ENCODE results near the gene MIGA2. TPM values are rescaled to one million over a fixed set of nuclear protein-coding genes. Genes with fewer than 3 reads are reported as not detected.

MIGA2 gene
- total RNA-seq, 4 donors from 2014 or later, result 72.0 to 245 (median 74.0) TPM

DNA sequence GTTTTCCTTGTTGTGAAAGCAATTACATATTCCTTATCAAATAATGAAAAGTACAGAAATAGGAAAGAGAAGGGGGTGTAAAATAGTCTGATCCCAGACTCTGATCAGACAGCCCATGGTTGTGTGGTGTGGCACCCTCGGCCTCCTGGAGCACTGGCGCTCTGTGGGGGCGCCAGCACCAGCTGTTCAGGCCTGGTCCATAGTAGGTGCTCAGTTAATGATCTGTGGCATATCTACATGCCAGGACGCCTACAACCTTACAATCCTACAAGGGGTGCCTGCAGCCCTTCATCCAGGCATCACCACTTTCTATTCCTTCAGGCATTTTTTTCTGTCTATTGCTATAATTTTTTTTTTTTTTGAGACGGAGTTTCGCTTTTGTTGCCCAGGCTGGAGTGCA is 16.6 kb downstream of the MIGA2 start:
- DNase-seq, result no peak
- TF ChIP-seq POLR2A (IDR thresholded peaks at IDR 0.05) (no peak), EP300 (IDR thresholded peaks at IDR 0.05; ENCODE audit: low read depth) (no peak), POLR2AphosphoS5 (IDR thresholded peaks at IDR 0.05) (no peak)
- TF ChIP-seq, protein P1, sequence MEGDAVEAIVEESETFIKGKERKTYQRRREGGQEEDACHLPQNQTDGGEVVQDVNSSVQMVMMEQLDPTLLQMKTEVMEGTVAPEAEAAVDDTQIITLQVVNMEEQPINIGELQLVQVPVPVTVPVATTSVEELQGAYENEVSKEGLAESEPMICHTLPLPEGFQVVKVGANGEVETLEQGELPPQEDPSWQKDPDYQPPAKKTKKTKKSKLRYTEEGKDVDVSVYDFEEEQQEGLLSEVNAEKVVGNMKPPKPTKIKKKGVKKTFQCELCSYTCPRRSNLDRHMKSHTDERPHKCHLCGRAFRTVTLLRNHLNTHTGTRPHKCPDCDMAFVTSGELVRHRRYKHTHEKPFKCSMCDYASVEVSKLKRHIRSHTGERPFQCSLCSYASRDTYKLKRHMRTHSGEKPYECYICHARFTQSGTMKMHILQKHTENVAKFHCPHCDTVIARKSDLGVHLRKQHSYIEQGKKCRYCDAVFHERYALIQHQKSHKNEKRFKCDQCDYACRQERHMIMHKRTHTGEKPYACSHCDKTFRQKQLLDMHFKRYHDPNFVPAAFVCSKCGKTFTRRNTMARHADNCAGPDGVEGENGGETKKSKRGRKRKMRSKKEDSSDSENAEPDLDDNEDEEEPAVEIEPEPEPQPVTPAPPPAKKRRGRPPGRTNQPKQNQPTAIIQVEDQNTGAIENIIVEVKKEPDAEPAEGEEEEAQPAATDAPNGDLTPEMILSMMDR (IDR thresholded peaks at IDR 0.05), result no peak
- H3K27ac ChIP-seq, result peak overlapping the region; percentile 82 to 91 (median 84)
- H3K4me3 ChIP-seq, result no peak overlapping the region
- intact Hi-C loops (cut with DNase I; ENCODE audit: low total_unique reads) (no loop called here), in situ Hi-C loops (cut with MboI; ENCODE audit: low pct_ligation_motif_present in 1 of 4, low pct_unique_long_range_greater_than_20kb in 1 of 4, low sequenced_read_pairs in 3 of 4) (no loop called here)
- no peaks in the 10 kb centered on the region for H3K9me3 ChIP-seq
- H3K4me1 ChIP-seq, result peaks cover 0 to 17% (median 2%) of the 10 kb centered on the region in 4 donors
- H3K27me3 ChIP-seq, result no peaks in the 10 kb centered on the region
- H3K36me3 ChIP-seq, result peaks cover 0 to 57% (median 22%) of the 10 kb centered on the region in 4 donors
- WGBS, 2 donors (ENCODE audit: low coverage in 1 of 2), result 85 to 95% methylated on average over 4 to 6 of the region's 6 CpGs

DNA sequence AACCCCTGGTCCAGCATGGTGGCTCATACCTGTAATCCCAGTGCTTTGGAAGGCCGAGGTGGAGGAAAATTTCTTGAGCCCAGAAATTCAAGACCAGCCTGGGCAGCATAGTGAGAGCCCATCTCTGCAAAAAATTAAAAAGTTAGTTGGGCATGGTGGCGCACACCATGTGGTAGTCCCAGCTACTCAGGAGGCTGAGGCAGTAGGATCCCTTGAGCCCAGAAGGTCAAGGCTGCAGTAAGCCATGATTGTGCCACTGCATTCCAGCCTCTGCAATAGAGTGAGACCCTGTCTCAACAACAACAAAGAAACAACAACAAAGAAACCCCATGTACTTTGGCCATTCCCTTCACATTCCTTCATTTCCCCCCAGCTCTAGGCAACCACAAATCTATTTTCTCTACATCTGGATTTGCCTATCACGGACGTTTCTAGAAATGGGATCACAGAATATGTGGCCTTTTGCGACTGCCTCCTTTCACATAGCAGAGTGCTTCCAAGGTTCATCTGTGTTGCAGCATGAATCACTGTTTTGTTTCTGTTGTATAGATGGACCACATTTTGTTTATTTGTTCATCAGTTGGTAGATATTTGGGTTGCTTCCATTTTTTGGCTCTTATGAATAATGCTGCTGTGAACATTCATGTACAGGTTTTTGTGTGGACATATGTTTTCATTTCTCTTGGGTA is 17.9 kb downstream of the MIGA2 start:
- no peak for DNase-seq
- intact Hi-C loops (cut with DNase I; ENCODE audit: low total_unique reads) (no loop called here), in situ Hi-C loops (cut with MboI; ENCODE audit: low pct_ligation_motif_present in 1 of 4, low pct_unique_long_range_greater_than_20kb in 1 of 4, low sequenced_read_pairs in 3 of 4) (no loop called here)
- Histone ChIP-seq H3K36me3 (peaks cover 0 to 49% (median 17%) of the 10 kb centered on the region in 4 donors), H3K27me3 (no peaks in the 10 kb centered on the region), H3K4me3 (no peak overlapping the region), H3K4me1 (peaks cover 0 to 17% (median 2%) of the 10 kb centered on the region in 4 donors), H3K9me3 (no peaks in the 10 kb centered on the region), H3K27ac (no peak overlapping the region)
- 78 to 91% methylated on average over 4 to 5 of the region's 5 CpGs for WGBS, 2 donors (ENCODE audit: low coverage in 1 of 2)
- no peak for TF ChIP-seq POLR2AphosphoS5 (IDR thresholded peaks at IDR 0.05)
- TF ChIP-seq, protein P1 (IDR thresholded peaks at IDR 0.05), result no peak
- no peak for TF ChIP-seq POLR2A (IDR thresholded peaks at IDR 0.05)
- no peak for TF ChIP-seq EP300 (IDR thresholded peaks at IDR 0.05; ENCODE audit: low read depth)

DNA sequence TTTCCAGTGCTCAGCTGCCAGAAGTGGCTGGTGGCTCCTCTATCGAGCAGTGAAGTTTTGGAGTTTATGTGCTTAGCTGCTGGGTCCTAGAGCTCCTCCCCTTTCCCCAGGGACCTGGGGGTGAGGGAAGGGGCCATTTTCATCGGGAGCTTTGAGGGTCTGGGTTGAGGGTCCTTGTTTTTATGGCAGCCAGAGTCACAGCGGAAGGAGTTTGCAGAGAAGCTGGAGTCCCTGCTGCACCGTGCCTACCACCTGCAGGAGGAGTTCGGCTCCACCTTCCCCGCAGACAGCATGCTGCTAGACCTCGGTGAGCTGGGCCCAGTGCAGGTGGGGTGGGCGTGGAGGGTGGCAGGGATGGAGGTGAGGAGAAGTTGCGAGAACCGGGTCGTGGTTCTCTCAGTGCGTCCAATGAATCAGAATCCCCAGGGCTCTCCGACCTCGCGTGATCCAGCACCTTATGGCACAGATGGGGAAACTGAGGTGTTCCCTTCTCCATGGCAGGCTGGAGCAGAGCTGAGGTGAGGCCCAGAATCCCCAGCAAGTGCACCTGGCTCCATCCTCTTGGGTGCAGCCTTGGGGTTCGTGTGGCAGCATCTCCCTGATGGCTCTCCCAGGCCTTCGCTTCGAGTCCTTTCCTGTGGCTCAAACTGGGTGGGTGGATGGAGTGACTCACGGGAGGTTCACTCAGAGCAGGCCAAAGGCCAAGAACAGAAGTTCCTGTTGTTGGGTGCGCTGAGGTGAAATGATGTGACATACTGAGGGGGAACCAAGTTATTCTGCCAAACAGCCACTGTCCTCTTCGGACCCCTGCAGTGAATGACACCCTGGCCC is 22.8 kb downstream of the MIGA2 start:
- H3K4me1 ChIP-seq, result no peaks in the 10 kb centered on the region
- TF ChIP-seq POLR2A (IDR thresholded peaks at IDR 0.05), result no peak
- TF ChIP-seq, protein P1 (IDR thresholded peaks at IDR 0.05), result no peak
- no peak for TF ChIP-seq EP300 (IDR thresholded peaks at IDR 0.05; ENCODE audit: low read depth)
- TF ChIP-seq POLR2AphosphoS5 (IDR thresholded peaks at IDR 0.05), result no peak
- WGBS, 2 donors (ENCODE audit: low coverage in 1 of 2), result 60 to 88% methylated on average over 2 to 21 of the region's 21 CpGs
- H3K36me3 ChIP-seq, result peaks cover 0 to 70% (median 31%) of the 10 kb centered on the region in 4 donors
- intact Hi-C loops (cut with DNase I; ENCODE audit: low total_unique reads), result no loop called here
- in situ Hi-C loops (cut with MboI; ENCODE audit: low pct_ligation_motif_present in 1 of 4, low pct_unique_long_range_greater_than_20kb in 1 of 4, low sequenced_read_pairs in 3 of 4), result no loop called here
- no peak overlapping the region for H3K4me3 ChIP-seq
- H3K27me3 ChIP-seq, result no peaks in the 10 kb centered on the region
- H3K27ac ChIP-seq, result no peak overlapping the region
- no peaks in the 10 kb centered on the region for H3K9me3 ChIP-seq
- DNase-seq, result no peak

Data from transverse colon (tissue), 4 donors.